B cell (primary cell): ENCODE results near the gene MRPL54. TPM values are rescaled to one million over a fixed set of nuclear protein-coding genes. Genes with fewer than 3 reads are reported as not detected.

ENCODE experiments used
- ATAC-seq: fragments of 200-7000 bp; cut with Tn5 transposase; one replicate; pipeline ENCODE4 v1.10.0; 2021; ENCODE audit warnings: low read depth, mild to moderate bottlenecking, moderate number of reproducible peaks, moderate library complexity
- CTCF ChIA-PET: fragments of 350-600 bp; sonication (Branson Sonifier 250); formaldehyde crosslinking; loops from one replicate; lab custom pipeline; 2021; ENCODE audit warnings: antibody characterized with exemption, inconsistent platforms; lab: Charles Lee
- POLR2A ChIA-PET: fragments of 350-600 bp; sonication (Branson Sonifier 250); formaldehyde crosslinking; loops from one replicate; lab custom pipeline; 2021; ENCODE audit warnings: antibody characterized with exemption; lab: Charles Lee
- DNase-seq: peaks from one replicate; pipeline ENCODE4 v3.0.0; 2013
- H2AFZ ChIP-seq: 2 replicates; pipeline ENCODE4 v1.6.1; 2012; ENCODE audit warnings: mild to moderate bottlenecking, low read depth, low read length; ENCODE audit not compliant: insufficient read depth, poor library complexity, severe bottlenecking
- H3K27ac ChIP-seq, 2 donors: 1 replicate in 1 of 2; 2 replicates in 1 of 2; pipeline ENCODE4 v1.5.1; 2012 to 2013; ENCODE audit warnings: low read length in 2 of 2, mild to moderate bottlenecking in 2 of 2, moderate library complexity in 1 of 2
- H3K27me3 ChIP-seq, 4 experiments: fragments of 200-600 bp in 1 of 4; sonication (generic) in 1 of 4; replicated peaks in 1 of 4; 1 replicate in 2 of 4; 2 replicates in 2 of 4; pipeline versions ENCODE4 v1.6.1 to v1.7.0; 2013 to 2016; ENCODE audit warnings: low read length in 3 of 4, mild to moderate bottlenecking in 2 of 4, mixed read lengths in 1 of 4, moderate library complexity in 1 of 4; ENCODE audit not compliant: insufficient read depth in 4 of 4, control insufficient read depth in 3 of 4; ENCODE audit errors: control extremely low read depth in 1 of 4
- H3K36me3 ChIP-seq, 2 experiments: replicated peaks in 1 of 2; 1 replicate in 1 of 2; 2 replicates in 1 of 2; pipeline versions ENCODE4 v1.6.1 to v1.7.1; 2013; ENCODE audit warnings: low read length in 1 of 2; ENCODE audit not compliant: insufficient read depth in 2 of 2, control insufficient read depth in 1 of 2; ENCODE audit errors: control extremely low read depth in 1 of 2, extremely low read depth in 1 of 2
- H3K4me1 ChIP-seq, 2 donors: fragments of 200-600 bp in 1 of 2; sonication (generic) in 1 of 2; 1 replicate in 1 of 2; 2 replicates in 1 of 2; pipeline versions ENCODE4 v1.5.1 to v1.6.1; 2013 to 2017; ENCODE audit warnings: low read length in 2 of 2; ENCODE audit not compliant: control insufficient read depth in 2 of 2, insufficient read depth in 2 of 2
- H3K4me2 ChIP-seq: replicated peaks from 2 replicates; pipeline ENCODE3; 2012; ENCODE audit warnings: mild to moderate bottlenecking, low read depth, low read length; ENCODE audit not compliant: poor library complexity, severe bottlenecking
- H3K4me3 ChIP-seq, 5 experiments: fragments of 200-600 bp in 1 of 5; sonication (generic) in 1 of 5; 1 replicate in 3 of 5; 2 replicates in 2 of 5; pipeline versions ENCODE4 v1.5.1 to v1.7.0; 2011 to 2016; ENCODE audit warnings: low read length in 4 of 5, mild to moderate bottlenecking in 4 of 5, low read depth in 2 of 5, control low read depth in 1 of 5, moderate library complexity in 1 of 5; ENCODE audit not compliant: insufficient read depth in 1 of 5; ENCODE audit errors: control extremely low read depth in 1 of 5, extremely low read depth in 1 of 5
- H3K79me2 ChIP-seq: fragments of 200-600 bp; sonication (generic); one replicate; pipeline ENCODE4 v1.6.0; 2016; ENCODE audit warnings: low read length; ENCODE audit not compliant: control insufficient read depth, insufficient read depth
- H3K9ac ChIP-seq: fragments of 200-600 bp; sonication (generic); 2 replicates; pipeline ENCODE4 v1.6.1; 2017; ENCODE audit warnings: mild to moderate bottlenecking, low read length, moderate library complexity
- H3K9me3 ChIP-seq, 3 donors: one replicate each; pipeline versions ENCODE4 v1.6.1 to v1.7.1; 2013; ENCODE audit warnings: low read length in 2 of 3; ENCODE audit not compliant: control insufficient read depth in 2 of 3, insufficient read depth in 1 of 3; ENCODE audit errors: control extremely low read depth in 1 of 3
- H4K20me1 ChIP-seq: 2 replicates; pipeline ENCODE4 v1.6.0; 2012; ENCODE audit warnings: mild to moderate bottlenecking, low read length; ENCODE audit not compliant: insufficient read depth, control insufficient read depth, poor library complexity, severe bottlenecking
- H3K27ac Mint-ChIP-seq: one replicate; pipeline ENCODE4 v1.8.0; 2021; ENCODE audit warnings: mixed read lengths
- H3K27me3 Mint-ChIP-seq: one replicate; pipeline ENCODE4 v1.8.0; 2021; ENCODE audit warnings: mixed read lengths
- H3K4me1 Mint-ChIP-seq: one replicate; pipeline ENCODE4 v1.8.0; 2021; ENCODE audit warnings: mixed read lengths
- H3K4me3 Mint-ChIP-seq: one replicate; pipeline ENCODE4 v1.8.0; 2021; ENCODE audit warnings: mixed read lengths
- H3K9me3 Mint-ChIP-seq: one replicate; pipeline ENCODE4 v1.8.0; 2022; ENCODE audit warnings: mixed read lengths; ENCODE audit not compliant: insufficient read depth
- EZH2 ChIP-seq: IDR thresholded peaks from 2 replicates; pipeline ENCODE4 v1.6.1; 2012; ENCODE audit warnings: borderline replicate concordance, low read depth, mild to moderate bottlenecking, moderate library complexity, low read length; ENCODE audit not compliant: insufficient read depth, poor library complexity, severe bottlenecking
- WGBS: methylation state at CpG from one replicate; pipeline ENCODE4 v1.1.5; 2013; ENCODE audit warnings: missing lambda C conversion rate; ENCODE audit not compliant: insufficient coverage; 5-methylcytosine and 5-hydroxymethylcytosine counted together
- intact Hi-C: fragments of 100-400 bp; cut with micrococcal nuclease; formaldehyde crosslinking; loops from one replicate; pipeline ENCODE4 v1.10.0; 2022
- polyA plus RNA-seq: library from polyadenylated mRNA; depleted of rRNA; stranded (reverse); fragments of >200 nt; gene quantifications from 2 replicates; pipeline ENCODE4 v1.2.3, GENCODE V29; 2012
- total RNA-seq, 2 donors: library from RNA; stranded (reverse); fragments of 120-200 nt in 1 of 2; gene quantifications; 1 replicate in 1 of 2; 2 replicates in 1 of 2; pipeline versions ENCODE4 v1.2.3 to v1.2.4, GENCODE V29; 2013 to 2022
- TF ChIP-seq, protein P1 (sequence below): fragments of 200-600 bp; IDR thresholded peaks from one replicate; pipeline ENCODE4 v1.8.0; 2022; ENCODE audit warnings: antibody characterized with exemption, mild to moderate bottlenecking

Gene MRPL54
- total and polyA plus RNA-seq, 2 donors (not counting 1 experiment from before 2014, with no cell fraction given), result 54.3 to 75.1 TPM

DNA sequence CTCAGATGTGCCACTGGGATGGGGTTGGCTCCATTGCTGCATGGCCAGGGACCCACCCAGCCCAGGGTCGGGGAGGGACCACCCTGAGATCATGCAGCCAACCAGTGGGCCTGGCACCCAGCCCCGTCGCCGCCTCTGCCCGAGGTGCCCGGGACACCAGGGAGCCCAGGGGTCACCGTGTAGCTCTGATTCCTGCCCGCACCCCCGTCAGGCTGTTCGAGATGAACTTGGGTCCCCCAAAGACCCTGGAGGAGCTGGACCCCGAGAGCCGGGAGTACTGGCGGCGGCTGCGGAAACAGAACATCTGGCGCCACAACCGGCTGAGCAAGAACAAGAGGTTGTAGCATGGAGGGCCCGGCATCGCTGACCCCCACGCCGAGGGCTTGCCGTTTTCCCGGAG lies 4.6 kb downstream of the MRPL54 start:
- peaks cover 5 to 7% of the 10 kb centered on the region in 2 donors for H3K4me1 ChIP-seq
- POLR2A ChIA-PET, result interaction anchor here (0.6 kb wide), 1 partner anchor 51 kb away, joined by 3 read pairs; no protein-coding TSS in a partner anchor
- H3K4me3 Mint-ChIP-seq, result no peak overlapping the region
- peaks cover 0 to 31% of the 10 kb centered on the region in 2 experiments for H3K36me3 ChIP-seq
- H3K27me3 Mint-ChIP-seq, result no peaks in the 10 kb centered on the region
- ATAC-seq, result no peak
- no peak overlapping the region for H2AFZ ChIP-seq
- no peak overlapping the region for H3K4me3 ChIP-seq
- no peak for DNase-seq
- peaks cover 38% of the 10 kb centered on the region for H4K20me1 ChIP-seq
- peaks cover 12% of the 10 kb centered on the region for H3K4me1 Mint-ChIP-seq
- H3K79me2 ChIP-seq, result peaks cover 20% of the 10 kb centered on the region
- no peaks in the 10 kb centered on the region for H3K9me3 ChIP-seq
- H3K27me3 ChIP-seq, result no peaks in the 10 kb centered on the region
- no peak overlapping the region for H3K9ac ChIP-seq
- WGBS, result 94% methylated on average over 23 of the region's 23 CpGs
- CTCF ChIA-PET, result no interaction called here
- H3K27ac Mint-ChIP-seq, result no peak overlapping the region
- no peak overlapping the region for H3K4me2 ChIP-seq
- no peaks in the 10 kb centered on the region for H3K9me3 Mint-ChIP-seq
- intact Hi-C loops, result loop anchor here (10.0 kb wide), 1 partner anchor 1918 kb away; the partner anchor contains the start of genes HSD11B1L and MICOS13
- TF ChIP-seq, protein P1, sequence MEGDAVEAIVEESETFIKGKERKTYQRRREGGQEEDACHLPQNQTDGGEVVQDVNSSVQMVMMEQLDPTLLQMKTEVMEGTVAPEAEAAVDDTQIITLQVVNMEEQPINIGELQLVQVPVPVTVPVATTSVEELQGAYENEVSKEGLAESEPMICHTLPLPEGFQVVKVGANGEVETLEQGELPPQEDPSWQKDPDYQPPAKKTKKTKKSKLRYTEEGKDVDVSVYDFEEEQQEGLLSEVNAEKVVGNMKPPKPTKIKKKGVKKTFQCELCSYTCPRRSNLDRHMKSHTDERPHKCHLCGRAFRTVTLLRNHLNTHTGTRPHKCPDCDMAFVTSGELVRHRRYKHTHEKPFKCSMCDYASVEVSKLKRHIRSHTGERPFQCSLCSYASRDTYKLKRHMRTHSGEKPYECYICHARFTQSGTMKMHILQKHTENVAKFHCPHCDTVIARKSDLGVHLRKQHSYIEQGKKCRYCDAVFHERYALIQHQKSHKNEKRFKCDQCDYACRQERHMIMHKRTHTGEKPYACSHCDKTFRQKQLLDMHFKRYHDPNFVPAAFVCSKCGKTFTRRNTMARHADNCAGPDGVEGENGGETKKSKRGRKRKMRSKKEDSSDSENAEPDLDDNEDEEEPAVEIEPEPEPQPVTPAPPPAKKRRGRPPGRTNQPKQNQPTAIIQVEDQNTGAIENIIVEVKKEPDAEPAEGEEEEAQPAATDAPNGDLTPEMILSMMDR, result no peak
- no peak for TF ChIP-seq EZH2
- no peak overlapping the region for H3K27ac ChIP-seq

DNA sequence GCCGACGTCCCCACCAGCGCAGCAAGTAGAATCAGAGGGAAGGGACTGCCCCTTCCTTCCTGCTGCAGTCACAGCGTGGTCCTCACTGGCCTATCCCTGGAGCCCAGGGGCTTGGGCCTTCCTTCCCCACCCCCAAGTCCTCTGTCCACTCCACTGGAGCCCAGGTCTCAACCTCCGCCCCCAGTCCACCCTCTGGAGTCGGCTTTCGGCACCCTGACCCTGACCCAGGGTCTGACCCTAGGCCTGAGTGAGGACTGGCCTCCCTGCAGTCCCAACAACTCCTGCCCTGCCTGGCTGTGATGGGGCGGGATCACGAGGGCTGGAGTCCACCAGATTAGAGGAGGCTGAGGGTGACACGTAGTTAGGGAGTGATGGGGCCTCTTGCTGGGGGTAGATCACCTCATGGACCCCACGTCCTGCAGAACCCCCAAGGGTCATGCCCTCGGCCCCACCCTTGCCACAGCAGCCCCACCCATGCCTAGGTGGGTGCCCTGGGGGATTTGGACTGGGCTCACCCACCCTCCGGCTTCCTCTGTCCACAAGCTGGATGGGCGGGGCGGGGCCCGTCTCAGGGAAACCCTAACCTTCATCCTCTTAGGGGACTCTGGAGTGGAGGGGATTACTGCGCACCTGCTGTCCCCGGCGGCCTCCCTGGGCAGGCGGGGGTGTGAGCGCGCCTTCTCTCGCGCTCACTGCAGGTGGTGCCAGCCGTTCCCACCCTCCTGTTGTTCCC lies 5.7 kb downstream of the MRPL54 start:
- H3K4me1 Mint-ChIP-seq, result peaks cover 2% of the 10 kb centered on the region
- peaks cover 18% of the 10 kb centered on the region for H3K79me2 ChIP-seq
- no peaks in the 10 kb centered on the region for H3K9me3 ChIP-seq
- TF ChIP-seq EZH2, result no peak
- TF ChIP-seq, protein P1, result no peak
- H3K36me3 ChIP-seq, result peaks cover 0 to 31% of the 10 kb centered on the region in 2 experiments
- no peaks in the 10 kb centered on the region for H3K27me3 Mint-ChIP-seq
- no peak overlapping the region for H3K4me3 Mint-ChIP-seq
- POLR2A ChIA-PET, result interaction anchor here (0.5 kb wide), 1 partner anchor 11 kb away, joined by 4 read pairs; no protein-coding TSS in a partner anchor
- CTCF ChIA-PET, result no interaction called here
- H3K9me3 Mint-ChIP-seq, result no peaks in the 10 kb centered on the region
- H3K27me3 ChIP-seq, result no peaks in the 10 kb centered on the region
- intact Hi-C loops, result loop anchor here (10.0 kb wide), 1 partner anchor 1917 kb away; the partner anchor contains the start of genes HSD11B1L and MICOS13
- H3K9ac ChIP-seq, result no peak overlapping the region
- ATAC-seq (no peak), DNase-seq (no peak)
- no peak overlapping the region for H3K4me2 ChIP-seq
- no peak overlapping the region for H3K27ac Mint-ChIP-seq
- H3K4me1 ChIP-seq, result peaks cover 3 to 4% of the 10 kb centered on the region in 2 donors
- no peak overlapping the region for H3K4me3 ChIP-seq
- H3K27ac ChIP-seq, result no peak overlapping the region
- no peak overlapping the region for H2AFZ ChIP-seq
- H4K20me1 ChIP-seq, result peaks cover 37% of the 10 kb centered on the region
- WGBS, result 98% methylated on average over 13 of the region's 25 CpGs
